ENCODE data around the gene DAND5. TPM values are rescaled to one million over a fixed set of nuclear protein-coding genes. Genes with fewer than 3 reads are reported as not detected.

The DAND5 gene
- not detected for total RNA-seq (ENCODE audit: insufficient read depth, low replicate concordance)

DNA sequence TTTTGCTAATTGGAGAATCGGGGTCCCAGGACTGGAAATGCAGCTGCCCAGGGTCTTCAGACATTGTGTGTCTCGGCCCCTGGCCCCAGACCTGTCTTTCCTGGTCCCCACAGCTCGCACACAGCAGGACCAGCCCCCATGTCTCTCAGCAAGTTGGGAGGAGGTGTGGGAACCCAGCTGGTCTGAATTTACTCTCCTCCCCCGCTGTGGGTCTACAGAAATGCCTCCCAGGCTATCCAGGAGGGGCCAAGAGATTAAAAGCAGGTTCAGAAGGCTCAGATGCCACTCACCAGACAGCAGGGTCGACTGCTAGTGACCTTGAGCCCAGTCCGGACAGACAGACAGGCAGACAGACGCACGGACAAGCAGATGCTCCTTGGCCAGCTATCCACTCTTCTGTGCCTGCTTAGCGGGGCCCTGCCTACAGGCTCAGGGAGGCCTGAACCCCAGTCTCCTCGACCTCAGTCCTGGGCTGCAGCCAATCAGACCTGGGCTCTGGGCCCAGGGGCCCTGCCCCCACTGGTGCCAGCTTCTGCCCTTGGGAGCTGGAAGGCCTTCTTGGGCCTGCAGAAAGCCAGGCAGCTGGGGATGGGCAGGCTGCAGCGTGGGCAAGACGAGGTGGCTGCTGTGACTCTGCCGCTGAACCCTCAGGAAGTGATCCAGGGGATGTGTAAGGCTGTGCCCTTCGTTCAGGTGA is at the start of gene DAND5:
TSS of gene DAND5 (plus strand) at position 285 of the 697 bp plus-strand sequence. CDS start at position 370, 85 bp downstream.
- DNase-seq (ENCODE audit: low spot score) = no peak

DNA sequence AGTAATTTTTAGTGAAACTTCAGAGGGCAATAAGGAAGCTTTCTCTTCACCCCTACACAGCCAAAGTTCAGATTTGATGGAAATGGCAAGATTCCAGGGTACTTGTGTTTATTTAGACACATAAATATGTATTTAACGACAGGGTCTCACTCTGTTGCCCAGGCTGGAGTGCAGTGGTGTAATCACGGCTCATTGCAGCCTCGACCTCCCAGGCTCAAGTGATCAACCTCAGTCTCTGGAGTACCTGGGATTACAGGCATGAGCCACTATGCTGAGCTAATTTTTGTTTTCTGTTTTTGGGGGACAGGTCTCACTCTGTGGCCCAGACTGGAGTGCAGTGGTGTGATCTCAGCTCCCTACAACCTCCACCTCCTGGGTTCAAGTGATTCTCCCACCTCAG is 48.3 kb upstream of the DAND5 start:
- DNase-seq (ENCODE audit: low spot score) = no peak

GRCh38 chr19:12922959-12923358 is 46.4 kb upstream of the DAND5 start:
- no peak for DNase-seq (ENCODE audit: low spot score)

GRCh38 chr19:12924621-12925310 is 44.6 kb upstream of the DAND5 start:
- DNase-seq (ENCODE audit: low spot score) = no peak

GRCh38 chr19:12930002-12930645 is 39.3 kb upstream of the DAND5 start:
- DNase-seq (ENCODE audit: low spot score) = no peak

DNA sequence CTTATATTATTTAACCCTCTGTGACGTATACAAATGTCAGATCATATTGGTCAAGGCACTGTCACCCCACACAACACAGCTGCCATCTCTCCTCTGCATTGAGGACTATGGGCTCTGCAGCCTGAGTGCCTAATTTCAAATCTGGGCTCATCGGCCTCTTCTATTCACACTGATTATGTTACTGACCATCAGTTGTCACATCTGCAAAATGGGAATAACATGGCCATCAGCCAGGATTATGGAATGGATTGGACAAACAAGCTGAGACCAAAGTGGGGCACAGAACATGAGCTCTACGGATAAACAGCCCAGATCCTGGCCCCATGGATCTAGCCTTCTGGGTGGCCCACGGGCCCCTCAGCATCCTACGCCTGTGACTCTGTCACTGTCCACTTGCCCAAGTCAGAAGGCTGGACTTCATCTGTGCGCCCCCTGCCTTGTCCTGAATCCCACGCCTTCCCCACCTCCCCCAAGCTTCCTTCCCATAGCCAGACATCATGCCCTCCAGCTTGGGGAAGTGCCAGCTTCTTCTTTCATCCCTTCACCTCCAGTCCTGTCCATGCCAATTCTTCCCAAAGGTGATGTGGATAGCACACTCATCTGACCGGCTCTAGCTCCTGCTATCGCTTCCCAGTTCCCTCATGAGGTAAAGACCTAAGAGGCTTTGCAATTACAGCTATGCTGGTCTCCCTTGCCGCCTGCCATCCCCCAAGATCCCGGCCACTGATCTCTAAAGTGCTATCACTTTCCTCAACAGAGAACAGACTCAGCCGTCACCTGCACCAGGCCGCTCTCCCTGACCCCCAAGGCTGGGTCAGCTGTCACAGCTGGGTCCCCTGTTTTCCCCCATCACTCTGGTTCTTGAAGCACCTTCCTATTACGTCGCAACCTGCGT is 36.7 kb upstream of the DAND5 start:
- DNase-seq (ENCODE audit: low spot score) = no peak

- DNase-seq (ENCODE audit: low spot score) = peak; percentile 96
These were observed 35.9 kb upstream of the DAND5 start, which contains the start of gene FARSA for GRCh38 chr19:12933287-12934072. TSS of gene FARSA (minus strand) at chr19:12933711. CDS start at chr19:12933696, 15 bp downstream.

DNA sequence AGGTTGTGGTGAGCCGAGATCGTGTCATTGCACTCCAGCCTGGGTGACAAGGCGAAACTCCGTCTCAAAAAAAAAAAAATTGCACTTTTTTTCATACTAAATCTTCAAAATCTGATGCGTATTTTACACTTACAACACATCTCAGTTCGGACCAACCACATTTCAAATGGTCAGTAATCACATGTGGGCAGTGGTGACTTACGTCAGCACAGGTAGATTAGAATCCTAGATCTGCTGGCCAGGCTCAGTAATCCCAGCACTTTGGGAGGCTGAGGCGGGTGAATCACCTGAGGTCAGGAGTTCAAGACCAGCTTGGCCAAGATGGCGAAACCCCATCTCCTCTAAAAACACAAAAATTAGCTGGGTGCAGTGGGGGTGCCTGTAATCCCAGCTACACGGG is 34.3 kb upstream of the DAND5 start:
- no peak for DNase-seq (ENCODE audit: low spot score)

- no peak for DNase-seq (ENCODE audit: low spot score)
These were observed 32.8 kb upstream of the DAND5 start for GRCh38 chr19:12936582-12936981.

GRCh38 chr19:12937093-12937926 is 32.1 kb upstream of the DAND5 start:
- DNase-seq (ENCODE audit: low spot score) = no peak

GRCh38 chr19:12937927-12938778 is 31.2 kb upstream of the DAND5 start, which contains the start of gene CALR:
TSS of gene CALR (plus strand) at chr19:12938609. CDS start at chr19:12938680, 71 bp downstream.
- peak; percentile 100 for DNase-seq (ENCODE audit: low spot score)

GRCh38 chr19:12938779-12939601 is 30.4 kb upstream of the DAND5 start:
- DNase-seq (ENCODE audit: low spot score) = no peak

DNA sequence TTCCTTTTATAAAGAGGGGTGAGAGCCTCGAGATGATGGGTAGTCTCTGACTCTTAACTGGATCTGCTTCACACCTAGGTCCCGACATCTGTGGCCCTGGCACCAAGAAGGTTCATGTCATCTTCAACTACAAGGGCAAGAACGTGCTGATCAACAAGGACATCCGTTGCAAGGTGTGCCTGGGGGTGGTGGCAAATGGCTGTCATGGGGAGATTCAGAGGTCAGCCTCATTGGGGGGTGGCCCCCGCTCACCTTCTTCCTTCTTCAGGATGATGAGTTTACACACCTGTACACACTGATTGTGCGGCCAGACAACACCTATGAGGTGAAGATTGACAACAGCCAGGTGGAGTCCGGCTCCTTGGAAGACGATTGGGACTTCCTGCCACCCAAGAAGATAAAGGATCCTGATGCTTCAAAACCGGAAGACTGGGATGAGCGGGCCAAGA is 29.4 kb upstream of the DAND5 start:
- no peak for DNase-seq (ENCODE audit: low spot score)

DNA sequence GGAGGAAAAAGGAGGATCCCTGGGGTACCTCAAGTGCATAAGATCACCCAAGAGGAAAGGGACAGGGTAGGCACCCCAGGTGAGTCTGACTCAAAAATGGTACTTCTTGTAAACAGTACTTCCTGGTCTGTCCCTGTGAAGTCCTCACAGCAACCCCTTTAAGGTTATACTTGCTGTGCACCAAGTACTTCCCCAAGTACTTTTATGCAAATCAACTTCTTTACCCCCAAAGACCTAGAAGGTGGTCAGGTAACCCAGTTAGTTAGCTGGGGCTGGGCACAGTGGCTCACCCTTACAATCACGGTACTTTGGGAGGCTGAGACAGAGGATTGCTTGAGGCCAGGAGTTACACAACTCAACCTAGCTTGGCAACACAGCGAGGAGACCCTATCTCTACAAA is 28.5 kb upstream of the DAND5 start:
- no peak for DNase-seq (ENCODE audit: low spot score)

DNA sequence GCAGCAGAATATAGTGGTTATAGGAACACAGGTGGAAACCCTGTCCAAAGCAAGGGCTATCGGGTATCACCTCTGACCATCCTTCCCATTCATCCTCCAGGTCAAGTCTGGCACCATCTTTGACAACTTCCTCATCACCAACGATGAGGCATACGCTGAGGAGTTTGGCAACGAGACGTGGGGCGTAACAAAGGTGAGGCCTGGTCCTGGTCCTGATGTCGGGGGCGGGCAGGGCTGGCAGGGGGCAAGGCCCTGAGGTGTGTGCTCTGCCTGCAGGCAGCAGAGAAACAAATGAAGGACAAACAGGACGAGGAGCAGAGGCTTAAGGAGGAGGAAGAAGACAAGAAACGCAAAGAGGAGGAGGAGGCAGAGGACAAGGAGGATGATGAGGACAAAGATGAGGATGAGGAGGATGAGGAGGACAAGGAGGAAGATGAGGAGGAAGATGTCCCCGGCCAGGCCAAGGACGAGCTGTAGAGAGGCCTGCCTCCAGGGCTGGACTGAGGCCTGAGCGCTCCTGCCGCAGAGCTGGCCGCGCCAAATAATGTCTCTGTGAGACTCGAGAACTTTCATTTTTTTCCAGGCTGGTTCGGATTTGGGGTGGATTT is 25.8 kb upstream of the DAND5 start:
- no peak for DNase-seq (ENCODE audit: low spot score)

- DNase-seq (ENCODE audit: low spot score) = no peak
These were observed 25.2 kb upstream of the DAND5 start for GRCh38 chr19:12944104-12944674.
